Kidney (tissue), 14 donors: ENCODE data around the gene BCL2L1. TPM values are rescaled to one million over a fixed set of nuclear protein-coding genes. Genes with fewer than 3 reads are reported as not detected.
"Not testable (repeated sequence)": the region's sequence is repeated elsewhere in the genome, so short reads cannot be mapped to it uniquely, and the experiment has no call there.

Experiments
- DNase-seq, 5 donors: peaks; one replicate each; pipeline ENCODE4 v3.0.0-alpha.2; 2013 to 2020
- FAIRE-seq: peaks from 2 replicates; lab custom pipeline; 2012; peaks lifted over from hg19 to GRCh38; lab: Jason Lieb, UNC
- H3K27ac ChIP-seq, 2 donors: one replicate each; pipeline ENCODE4 v1.7.0; 2013; ENCODE audit warnings: low read depth in 2 of 2, low read length in 2 of 2, inconsistent platforms in 1 of 2
- H3K27me3 ChIP-seq: one replicate; pipeline ENCODE4 v1.7.1; 2013; ENCODE audit warnings: low read length, inconsistent platforms; ENCODE audit not compliant: control insufficient read depth, insufficient read depth
- H3K36me3 ChIP-seq, 3 donors: one replicate each; pipeline versions ENCODE4 v1.7.0 to v1.7.1; 2013; ENCODE audit warnings: low read length in 3 of 3, control low read depth in 1 of 3, inconsistent platforms in 1 of 3; ENCODE audit not compliant: insufficient read depth in 3 of 3, control insufficient read depth in 2 of 3
- H3K4me1 ChIP-seq, 3 donors: one replicate each; pipeline versions ENCODE4 v1.7.0 to v1.7.1; 2013; ENCODE audit warnings: low read length in 3 of 3, inconsistent platforms in 1 of 3, low read depth in 1 of 3; ENCODE audit not compliant: control insufficient read depth in 2 of 3, insufficient read depth in 2 of 3
- H3K4me3 ChIP-seq, 3 donors: one replicate each; pipeline versions ENCODE4 v1.7.0 to v1.8.1; 2013; ENCODE audit warnings: low read length in 3 of 3, control low read depth in 1 of 3, inconsistent platforms in 1 of 3
- H3K9ac ChIP-seq, 3 donors: one replicate each; pipeline versions ENCODE4 v1.7.0 to v1.7.1; 2013; ENCODE audit warnings: low read length in 3 of 3, control low read depth in 1 of 3, inconsistent platforms in 1 of 3
- H3K9me3 ChIP-seq, 3 donors: one replicate each; pipeline versions ENCODE4 v1.7.0 to v1.7.1; 2013; ENCODE audit warnings: low read length in 3 of 3, control low read depth in 1 of 3, inconsistent platforms in 1 of 3; ENCODE audit not compliant: control insufficient read depth in 2 of 3, insufficient read depth in 1 of 3
- CTCF ChIP-seq: IDR thresholded peaks from 3 replicates; pipeline ENCODE4 v1.5.1; 2012; ENCODE audit warnings: mild to moderate bottlenecking, moderate library complexity, borderline replicate concordance; ENCODE audit not compliant: insufficient read depth; ENCODE audit errors: extremely low read depth
- intact Hi-C: fragments of 100-400 bp; cut with DNase I; formaldehyde crosslinking; loops from one replicate; pipeline ENCODE4 v1.11.1; 2022
- polyA plus RNA-seq: library from polyadenylated mRNA; stranded (reverse); fragments of 350-450 nt; fragmentation: Illumina TruSeq; extraction: RNeasy Lipid Tissue Mini Kit (QIAGEN cat#74804); gene quantifications from one replicate; pipeline ENCODE4 v1.2.3, GENCODE V29; 2014; ENCODE audit warnings: low read depth, low replicate concordance; ENCODE audit not compliant: insufficient read depth
- total RNA-seq: library from RNA; stranded (reverse); fragmentation: NEBNext Ultra II Directional; extraction: Animal tissue kit (Norgen Biotek cat#: 25700); gene quantifications from one replicate; pipeline ENCODE4 v1.2.1, GENCODE V29; 2021
- donor health status: control.
- donor health status: control.
- donor health status: control.
- donor health status: control.
- donor health status: control.
- donor health status: DM: yes; HTN: yes; CAD: no.
- donor health status: Normal renal cell carcinoma (clear cell type).

Gene BCL2L1
- total and polyA plus RNA-seq, 2 donors from 2014 or later, result 132 to 139 TPM

DNA sequence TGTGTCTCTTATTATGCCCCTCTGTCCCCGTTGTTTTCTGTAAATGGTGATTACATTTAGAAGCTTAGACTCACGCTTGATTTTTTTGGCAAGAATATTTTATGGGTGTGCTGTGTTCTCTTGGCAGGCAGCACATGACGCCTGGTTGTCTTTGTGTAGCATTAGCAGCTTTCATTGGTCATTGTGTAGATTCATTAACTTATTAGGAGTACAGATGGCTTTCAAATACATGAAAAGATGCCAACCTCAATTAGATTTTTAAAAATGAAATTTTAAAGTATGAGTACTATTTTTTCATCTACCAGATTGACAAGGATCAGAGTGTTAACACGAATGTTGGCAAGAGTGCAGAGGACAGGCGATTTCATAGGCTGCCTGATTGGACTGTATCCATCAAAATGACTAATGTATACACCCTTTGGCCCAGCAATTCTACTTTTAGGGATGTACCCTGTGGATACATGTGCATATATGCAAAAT, 69.7 kb downstream of the BCL2L1 start:
- Histone ChIP-seq H3K36me3 (no peaks in the 10 kb centered on the region), H3K9me3 (no peaks in the 10 kb centered on the region), H3K4me3 (no peak overlapping the region), H3K4me1 (no peaks in the 10 kb centered on the region), H3K27me3 (no peaks in the 10 kb centered on the region), H3K27ac (no peak overlapping the region), H3K9ac (no peak overlapping the region)
- TF ChIP-seq CTCF, result no peak
- FAIRE-seq (no peak), DNase-seq (peak in 1 of 5 donors; percentile 22)
- intact Hi-C loops, result no loop called here

DNA sequence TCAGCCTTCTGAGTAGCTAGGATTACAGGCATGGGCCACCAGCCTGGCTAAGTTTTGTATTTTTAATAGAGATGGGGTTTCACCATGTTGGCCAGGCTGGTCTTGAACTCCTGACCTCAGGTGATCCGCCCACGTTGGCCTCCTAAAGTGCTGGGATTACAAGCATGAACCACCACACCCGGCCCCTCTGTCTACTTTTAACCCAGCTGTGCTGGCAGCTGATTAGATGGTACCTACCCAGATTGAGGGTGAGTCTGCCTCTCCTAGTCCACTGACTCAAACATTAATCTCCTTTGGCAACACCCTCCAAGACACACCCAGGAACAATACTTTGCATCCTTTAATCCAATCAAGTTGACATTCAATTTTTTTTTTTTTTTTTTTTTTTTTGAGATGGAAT, 74.6 kb downstream of the BCL2L1 start:
- not testable (repeated sequence) for DNase-seq, FAIRE-seq, H3K27me3 ChIP-seq

GRCh38 chr20:31644701-31645100, 78.0 kb downstream of the BCL2L1 start:
- H3K9ac ChIP-seq, result no peak overlapping the region
- FAIRE-seq (no peak), DNase-seq (no peak)
- no peak overlapping the region for H3K27ac ChIP-seq
- no peaks in the 10 kb centered on the region for H3K36me3 ChIP-seq
- H3K9me3 ChIP-seq, result no peaks in the 10 kb centered on the region
- H3K27me3 ChIP-seq, result no peaks in the 10 kb centered on the region
- no peak overlapping the region for H3K4me3 ChIP-seq
- TF ChIP-seq CTCF, result no peak
- H3K4me1 ChIP-seq, result no peaks in the 10 kb centered on the region
- intact Hi-C loops, result no loop called here

More for the DNA sequence above, 74.6 kb downstream of the BCL2L1 start:
- intact Hi-C loops, H3K4me1 ChIP-seq, H3K27ac ChIP-seq, H3K9me3 ChIP-seq, H3K36me3 ChIP-seq, H3K9ac ChIP-seq, H3K4me3 ChIP-seq: not testable (repeated sequence)

- FAIRE-seq, result no peak
These were observed 79.1 kb downstream of the BCL2L1 start for GRCh38 chr20:31643522-31643921.

More at GRCh38 chr20:31643522-31643921, 79.1 kb downstream of the BCL2L1 start:
- Histone ChIP-seq H3K9me3 (no peaks in the 10 kb centered on the region), H3K27ac (no peak overlapping the region), H3K4me3 (no peak overlapping the region), H3K36me3 (no peaks in the 10 kb centered on the region), H3K9ac (no peak overlapping the region), H3K27me3 (no peaks in the 10 kb centered on the region), H3K4me1 (no peaks in the 10 kb centered on the region)
- intact Hi-C loops, result no loop called here
- DNase-seq, result no peak
- TF ChIP-seq CTCF, result no peak
